NCI-H82 treated with DMSO at 0.1 percent for 48 hours (cell line): ENCODE results near the gene ARHGAP42.

ENCODE experiments used
- DNase-seq: peaks from one replicate; lab custom pipeline; 2025; ENCODE audit not compliant: unreplicated experiment; lab: John Stamatoyannopoulos, UW

ARHGAP42 gene

GRCh38 chr11:100830978-100831732 lies 144.1 kb downstream of the ARHGAP42 start:
- DNase-seq, result no peak

DNA sequence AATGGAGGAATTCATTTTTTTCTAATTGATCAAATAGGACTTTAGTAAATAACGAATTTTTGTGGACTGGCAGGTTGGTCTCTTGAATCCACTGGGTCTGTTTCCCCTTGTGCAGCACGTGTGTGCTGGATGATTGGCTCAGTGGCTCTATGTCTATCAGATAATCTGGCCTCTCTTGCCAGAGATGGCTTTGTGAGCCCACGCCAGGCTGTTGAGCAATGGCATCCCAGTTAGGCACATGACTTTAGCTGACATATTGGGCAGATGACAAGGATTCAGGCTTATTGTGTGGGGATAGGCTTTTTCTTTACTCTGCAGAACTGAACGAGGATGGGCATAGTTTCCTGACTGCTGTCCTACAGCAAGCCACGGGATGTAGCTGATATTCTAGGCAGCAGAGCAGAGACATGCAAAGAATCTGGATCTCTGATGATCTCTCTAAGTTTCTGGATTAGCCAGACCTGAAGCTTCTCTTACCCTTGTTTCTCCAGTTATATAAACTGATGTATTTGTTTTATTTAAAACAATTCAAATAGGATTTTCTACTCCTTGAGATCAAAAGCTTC lies 144.9 kb downstream of the ARHGAP42 start:
- DNase-seq, result no peak

DNA sequence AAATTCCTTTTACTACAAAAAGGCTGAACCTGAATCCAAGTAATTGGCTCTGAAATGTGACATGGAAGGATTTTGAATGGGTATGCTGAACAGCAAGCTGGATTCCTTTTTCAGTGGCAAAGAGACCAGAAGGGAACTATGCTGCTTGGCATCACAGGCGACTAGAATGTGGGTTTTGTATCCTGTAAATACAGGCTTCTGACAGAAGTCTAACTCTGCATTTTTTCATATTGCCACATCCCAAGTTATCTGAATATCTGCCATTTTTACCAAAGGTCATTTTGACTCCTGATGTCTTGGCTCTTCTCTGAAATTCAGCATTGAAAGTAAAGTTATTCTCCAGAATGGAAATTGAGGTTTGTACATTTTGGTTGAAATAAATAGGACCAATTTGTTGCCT lies 145.7 kb downstream of the ARHGAP42 start:
- DNase-seq, result no peak

DNA sequence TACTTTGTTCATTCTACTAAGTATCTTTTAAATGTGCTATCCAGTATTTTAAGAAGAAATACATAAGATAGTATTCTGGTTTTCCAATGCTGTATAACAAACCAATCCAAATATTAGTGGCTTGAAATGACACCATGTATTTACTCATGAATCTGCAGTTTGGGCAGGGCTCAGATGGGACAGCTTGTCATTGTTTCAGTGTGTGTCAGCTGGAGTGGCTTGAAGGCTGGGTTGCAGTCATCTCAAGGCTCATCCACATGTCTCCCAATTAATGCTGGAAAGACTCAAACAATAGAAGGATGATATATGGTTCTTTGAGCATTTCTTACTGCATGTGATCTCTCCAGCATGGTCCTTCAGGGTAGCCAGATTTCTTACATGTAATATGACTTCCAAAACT lies 146.2 kb downstream of the ARHGAP42 start:
- no peak for DNase-seq

- no peak for DNase-seq
Observed at GRCh38 chr11:100835854-100836253, 148.8 kb downstream of the ARHGAP42 start.

DNA sequence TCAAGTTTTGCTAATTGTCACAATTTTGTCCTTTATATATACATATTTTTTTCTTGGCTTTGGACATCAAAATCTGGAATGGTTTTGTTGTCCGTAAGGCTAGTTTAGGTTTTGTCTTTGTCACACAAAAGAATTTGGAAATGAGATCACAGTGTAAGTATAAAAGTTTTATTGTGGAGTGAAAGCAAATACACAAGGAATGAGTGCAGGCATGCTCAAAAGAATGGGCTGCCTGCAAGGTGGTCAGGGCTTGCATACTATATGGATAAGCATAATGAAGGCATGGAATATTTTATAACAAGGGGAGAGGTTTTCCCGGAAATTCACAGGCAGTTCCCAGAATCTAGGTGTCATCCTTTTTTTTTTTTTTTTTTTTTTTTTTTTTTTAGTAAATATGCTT lies 150.2 kb downstream of the ARHGAP42 start:
- no peak for DNase-seq

GRCh38 chr11:100841711-100842407 lies 154.8 kb downstream of the ARHGAP42 start:
- DNase-seq, result no peak

- no peak for DNase-seq
Observed at GRCh38 chr11:100847696-100848216, 160.7 kb downstream of the ARHGAP42 start.

DNA sequence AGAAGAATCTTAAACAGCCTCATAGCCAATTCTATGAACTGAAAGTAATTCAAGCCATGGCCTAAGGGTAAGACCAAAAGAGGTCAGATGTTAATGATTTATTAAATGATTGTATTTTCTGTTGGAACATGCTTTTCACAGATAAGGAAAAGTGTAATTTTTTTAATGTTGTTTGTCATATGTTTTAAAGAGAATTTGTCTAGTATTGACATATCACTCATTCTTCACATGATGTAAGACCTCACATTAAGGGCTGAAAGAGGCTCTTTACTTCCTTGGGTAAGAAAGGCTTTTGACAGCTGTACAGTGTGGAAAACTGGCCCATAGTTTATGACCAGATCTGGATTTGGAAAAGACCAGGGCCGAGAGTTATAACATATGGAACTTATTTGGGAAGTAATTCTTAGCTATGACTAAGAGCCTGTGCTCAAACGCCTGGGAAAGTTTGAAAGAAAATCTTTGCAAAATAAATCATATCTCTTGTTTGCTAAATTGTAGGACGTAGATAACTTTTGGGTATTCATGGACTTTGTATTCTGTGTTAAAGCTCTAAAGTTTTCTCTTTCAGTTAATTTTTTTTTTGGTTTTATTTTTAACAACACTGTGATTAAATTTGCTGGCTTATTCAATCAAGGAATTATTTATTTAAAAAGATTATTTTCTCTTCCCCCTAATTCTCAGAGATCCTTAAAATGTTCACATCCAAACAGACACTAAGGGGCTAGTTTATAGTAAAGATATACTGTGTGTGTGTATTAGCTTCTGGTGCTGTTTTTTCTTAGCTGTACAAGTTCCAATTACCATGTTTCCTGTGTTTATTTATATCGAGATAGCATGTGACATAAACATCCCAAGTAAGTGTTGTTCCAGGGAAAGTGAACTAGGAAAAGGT lies 162.2 kb downstream of the ARHGAP42 start:
- no peak for DNase-seq

DNA sequence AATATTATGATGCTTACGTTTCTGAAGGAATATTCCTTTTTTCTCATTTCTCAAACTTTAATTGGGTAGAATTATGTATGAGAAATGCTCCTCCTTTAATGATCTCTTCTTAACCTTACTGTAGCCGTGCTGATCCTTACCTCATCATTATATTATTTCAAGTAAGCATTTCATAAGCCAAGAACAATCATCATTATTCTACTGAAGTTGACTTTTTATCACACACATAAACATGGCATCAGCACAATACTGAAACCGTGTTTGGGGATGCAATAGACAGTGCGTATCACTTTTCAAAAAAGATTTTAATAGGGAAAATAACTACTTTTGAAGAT lies 162.8 kb downstream of the ARHGAP42 start:
- no peak for DNase-seq

DNA sequence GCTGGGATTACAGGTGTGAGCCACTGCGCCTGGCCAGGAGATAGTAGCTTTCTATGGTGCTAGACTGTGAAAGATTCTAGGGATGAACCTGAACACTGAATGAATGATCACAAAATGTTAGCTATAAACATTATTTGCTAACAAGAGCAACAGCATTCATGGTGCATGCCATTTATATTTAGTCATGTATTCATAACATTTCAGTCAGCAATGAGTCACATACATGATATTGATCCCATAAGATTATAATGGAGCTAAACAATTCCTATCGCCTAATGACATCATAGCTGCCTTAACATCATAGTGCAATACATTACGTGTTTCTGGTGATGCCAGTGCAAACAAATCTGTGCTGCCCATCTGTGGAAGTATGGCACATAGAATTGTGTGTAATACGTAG lies 164.1 kb downstream of the ARHGAP42 start:
- DNase-seq, result no peak

- no peak for DNase-seq
Observed at GRCh38 chr11:100851584-100852152, 164.6 kb downstream of the ARHGAP42 start.

DNA sequence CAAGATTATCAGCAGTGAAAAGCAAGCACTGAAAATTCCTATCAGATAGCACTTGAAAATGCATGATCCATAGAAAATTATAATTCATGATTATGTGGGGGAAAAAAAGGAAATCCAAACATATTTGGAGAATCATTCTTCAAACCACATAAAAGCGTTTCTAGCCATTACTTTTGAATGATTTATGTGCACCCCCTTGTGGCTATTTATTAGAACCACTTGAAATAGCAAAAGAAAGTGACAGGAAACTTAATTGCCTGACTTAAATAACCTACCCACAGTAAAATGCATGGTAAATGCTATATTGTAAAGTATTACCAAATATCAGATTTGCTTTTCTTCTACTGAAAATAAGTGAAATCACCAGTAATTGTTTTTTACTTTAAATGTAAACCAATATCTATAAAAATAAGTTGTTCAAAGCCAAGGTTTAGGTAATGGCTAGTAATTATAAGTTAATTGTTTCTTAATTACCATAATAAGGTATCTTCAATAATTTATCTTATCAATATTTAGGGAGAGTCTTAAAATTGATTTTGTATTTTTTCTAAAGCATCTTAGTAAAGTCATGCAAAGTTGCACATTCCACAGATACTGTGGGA lies 168.5 kb downstream of the ARHGAP42 start:
- peak; percentile 24 for DNase-seq

DNA sequence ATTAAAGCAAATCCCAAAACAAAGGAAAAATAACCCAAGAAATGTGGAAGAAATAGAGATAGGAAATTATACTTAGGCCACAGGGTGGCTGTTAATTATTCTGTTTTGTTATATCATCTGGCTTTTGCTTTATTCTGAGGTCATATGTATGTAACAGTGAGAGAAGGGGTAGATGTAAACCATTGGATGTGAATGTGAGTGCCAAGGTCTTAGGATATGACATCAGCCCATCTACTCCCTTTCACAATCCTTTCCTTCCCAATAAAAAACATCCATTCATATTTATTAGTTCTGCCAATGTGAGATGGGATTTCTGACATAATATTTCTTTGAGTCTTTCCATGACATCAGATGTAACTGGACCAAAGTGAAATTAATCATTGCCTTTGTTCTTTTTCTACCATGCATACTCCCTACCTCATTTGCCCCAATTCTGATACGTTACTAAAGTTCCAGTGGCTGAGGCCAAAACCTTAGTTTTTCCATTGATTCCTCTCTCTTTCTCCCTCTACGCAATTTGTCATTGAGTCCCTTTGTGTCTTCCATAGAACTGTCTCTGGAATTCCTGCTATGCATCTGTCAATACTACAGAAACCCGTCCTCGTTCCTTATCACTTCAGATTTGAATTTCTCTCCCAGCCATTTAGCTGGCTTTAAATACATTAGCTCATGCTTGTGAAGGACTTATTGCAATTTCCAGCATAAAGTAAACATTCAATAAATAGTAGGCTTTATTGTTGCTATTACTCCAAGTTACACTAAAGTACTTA lies 170.3 kb downstream of the ARHGAP42 start:
- no peak for DNase-seq

- DNase-seq, result no peak
Observed at GRCh38 chr11:100860318-100861155, 173.4 kb downstream of the ARHGAP42 start.

DNA sequence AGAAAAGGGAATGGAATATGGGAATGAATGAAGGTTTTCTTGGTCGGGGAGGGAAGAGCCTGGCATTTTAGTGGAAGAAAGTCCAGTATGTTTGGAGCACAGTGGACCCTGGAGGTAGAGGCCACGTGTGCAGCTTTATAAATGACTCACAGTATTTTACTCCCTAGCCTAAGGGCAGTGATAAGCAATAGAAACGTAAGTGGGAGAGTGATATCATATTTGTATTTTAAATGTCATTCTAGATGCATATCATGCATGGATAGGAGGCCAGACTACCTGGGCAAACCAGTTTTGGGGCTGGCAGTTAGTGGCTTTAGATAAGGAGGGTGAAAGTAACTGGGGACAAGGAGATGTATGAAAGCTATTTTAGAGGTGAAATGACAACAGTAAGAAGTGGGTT lies 174.1 kb downstream of the ARHGAP42 start:
- DNase-seq, result no peak

DNA sequence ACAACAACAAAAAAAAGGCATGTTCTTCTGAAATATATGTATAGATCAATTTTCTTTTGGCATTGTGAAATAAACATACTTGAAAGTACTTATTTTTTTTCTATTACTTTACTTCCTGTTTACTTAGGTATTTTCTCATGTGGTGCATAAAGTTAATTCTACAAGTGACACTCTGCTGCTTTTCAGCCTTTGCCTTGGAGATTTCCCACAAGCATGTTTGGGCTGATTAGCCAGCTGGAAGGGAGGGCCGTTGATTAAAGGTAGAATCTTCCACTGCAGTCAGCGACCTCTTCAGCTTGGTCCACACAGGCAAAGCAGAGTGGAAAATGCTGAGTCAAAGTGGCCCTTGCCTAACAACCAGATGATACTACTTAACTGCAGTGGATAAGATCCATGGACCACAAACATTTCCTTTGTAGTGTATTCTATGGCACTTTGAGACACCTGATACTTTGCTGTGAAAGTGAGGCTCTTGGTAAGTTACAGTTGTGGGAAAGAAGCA lies 176.0 kb downstream of the ARHGAP42 start:
- peak; percentile 43 for DNase-seq

GRCh38 chr11:100865443-100866065 lies 178.5 kb downstream of the ARHGAP42 start:
- no peak for DNase-seq
